Hepatocyte (in vitro differentiated cells): ENCODE results near the gene CDK7. TPM values are rescaled to one million over a fixed set of nuclear protein-coding genes. Genes with fewer than 3 reads are reported as not detected.

ENCODE experiments used
- DNase-seq: peaks from one replicate; pipeline ENCODE4 v3.0.0-alpha.2; 2016; ENCODE audit warnings: low spot score
- H2AFZ ChIP-seq: fragments of 200-600 bp; sonication (generic); 2 replicates; pipeline ENCODE4 v1.6.0; 2016; ENCODE audit warnings: antibody characterized with exemption, mild to moderate bottlenecking
- H3K27ac ChIP-seq: fragments of 200-600 bp; sonication (generic); 2 replicates; pipeline ENCODE4 v1.5.1; 2016; ENCODE audit warnings: mild to moderate bottlenecking
- H3K27me3 ChIP-seq: fragments of 200-600 bp; sonication (generic); 2 replicates; pipeline ENCODE4 v1.6.1; 2016
- H3K36me3 ChIP-seq: fragments of 200-600 bp; sonication (generic); replicated peaks from 2 replicates; pipeline ENCODE4 v1.5.1; 2016; ENCODE audit warnings: low read depth; ENCODE audit not compliant: insufficient read depth
- H3K4me1 ChIP-seq: fragments of 200-600 bp; sonication (generic); 2 replicates; pipeline ENCODE4 v1.5.1; 2016; ENCODE audit warnings: mild to moderate bottlenecking, moderate library complexity; ENCODE audit not compliant: insufficient read depth
- H3K4me2 ChIP-seq: fragments of 200-600 bp; sonication (generic); 2 replicates; pipeline ENCODE4 v1.6.0; 2016
- H3K4me3 ChIP-seq: fragments of 200-600 bp; sonication (generic); 2 replicates; pipeline ENCODE4 v1.5.1; 2016; ENCODE audit warnings: mild to moderate bottlenecking
- H3K79me2 ChIP-seq: fragments of 200-600 bp; sonication (generic); 2 replicates; pipeline ENCODE4 v1.6.0; 2017; ENCODE audit warnings: mild to moderate bottlenecking
- H3K9me2 ChIP-seq: fragments of 200-600 bp; sonication (generic); replicated peaks from 2 replicates; pipeline ENCODE4 v1.6.0; 2017; ENCODE audit warnings: mild to moderate bottlenecking; ENCODE audit not compliant: insufficient read depth
- H3K9me3 ChIP-seq: fragments of 200-600 bp; sonication (generic); 2 replicates; pipeline ENCODE4 v1.5.1; 2016; ENCODE audit warnings: low read depth, mild to moderate bottlenecking
- H4K20me1 ChIP-seq: fragments of 200-600 bp; sonication (generic); 2 replicates; pipeline ENCODE4 v1.6.0; 2016; ENCODE audit warnings: mild to moderate bottlenecking; ENCODE audit not compliant: insufficient read depth, poor library complexity, severe bottlenecking
- CTCF ChIP-seq: fragments of 200-600 bp; sonication (generic); IDR thresholded peaks from 2 replicates; pipeline ENCODE4 v1.5.1; 2016; ENCODE audit warnings: antibody characterized with exemption, mild to moderate bottlenecking; ENCODE audit not compliant: poor library complexity
- EZH2 ChIP-seq: fragments of 200-600 bp; sonication (generic); IDR thresholded peaks from 2 replicates; pipeline ENCODE4 v1.6.1; 2016; ENCODE audit warnings: antibody characterized with exemption, mild to moderate bottlenecking, borderline replicate concordance
- EZH2phosphoT487 ChIP-seq: fragments of 200-600 bp; sonication (generic); IDR thresholded peaks from one replicate; pipeline ENCODE4 v1.6.1; 2018; ENCODE audit warnings: antibody characterized with exemption, mild to moderate bottlenecking, low read depth, moderate library complexity; ENCODE audit not compliant: unreplicated experiment, severe bottlenecking
- WGBS: methylation state at CpG from one replicate; pipeline ENCODE4 v1.1.6; 2016; ENCODE audit warnings: low lambda C conversion rate; ENCODE audit errors: missing lambda C conversion rate; 5-methylcytosine and 5-hydroxymethylcytosine counted together
- polyA plus RNA-seq: library from polyadenylated mRNA; unstranded; fragments of >200 nt; fragmentation: Nextera tagmentation; extraction: Ambion mirVana; gene quantifications from 2 replicates; pipeline ENCODE4 v1.2.1, GENCODE V29; 2016
- total RNA-seq: library from RNA; depleted of rRNA; stranded (reverse); fragments of >200 nt; gene quantifications from 2 replicates; pipeline ENCODE4 v1.2.3, GENCODE V29; 2014

Gene CDK7
- total and polyA plus RNA-seq, 2 experiments from 2014 or later: 36.4 to 41.1 TPM

DNA sequence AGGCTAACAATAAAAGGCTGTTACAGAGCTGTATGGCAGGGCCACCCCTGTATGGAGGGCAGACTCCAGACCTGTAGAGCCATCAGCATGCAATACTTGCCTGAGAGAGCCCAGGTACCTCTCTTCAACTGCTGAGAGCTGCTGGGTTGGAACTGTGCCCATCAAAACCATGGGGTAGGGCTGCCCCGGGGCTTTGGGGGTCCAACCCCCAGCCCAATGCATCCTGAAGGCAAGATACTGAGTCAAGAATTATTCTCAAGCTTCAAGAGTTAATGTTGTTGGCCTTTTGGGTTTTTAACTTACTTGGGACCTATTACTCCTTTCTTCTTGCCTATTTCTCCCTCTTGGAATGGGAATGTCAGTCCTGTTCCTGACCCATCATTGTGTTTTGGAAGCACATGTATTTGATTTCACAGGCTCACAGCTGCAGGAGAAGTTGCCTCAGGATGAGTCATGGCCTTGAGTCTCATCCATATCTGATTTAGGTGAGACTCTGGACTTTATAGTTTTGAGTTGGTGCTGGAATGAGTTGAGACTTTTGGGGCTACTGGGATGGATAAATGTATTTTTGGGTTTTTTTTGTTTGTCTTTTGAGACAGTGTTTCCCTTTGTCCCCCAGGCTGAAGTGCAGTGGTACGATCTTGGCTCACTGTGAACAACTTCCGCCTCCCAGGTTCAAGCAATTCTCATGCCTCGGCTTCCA, 21.0 kb upstream of the CDK7 start:
- Histone ChIP-seq H3K27ac (no peak overlapping the region), H3K27me3 (no peaks in the 10 kb centered on the region), H3K9me3 (no peaks in the 10 kb centered on the region), H3K4me3 (no peak overlapping the region), H3K79me2 (peaks cover 5% of the 10 kb centered on the region), H4K20me1 (no peaks in the 10 kb centered on the region), H3K4me1 (peaks cover 1% of the 10 kb centered on the region), H2AFZ (no peak overlapping the region), H3K36me3 (no peaks in the 10 kb centered on the region), H3K9me2 (no peaks in the 10 kb centered on the region), H3K4me2 (no peak overlapping the region)
- no peak for TF ChIP-seq EZH2phosphoT487
- TF ChIP-seq EZH2: no peak
- no peak for TF ChIP-seq CTCF
- DNase-seq: peak; percentile 28
- 89% methylated on average over 4 of the region's 4 CpGs for WGBS

DNA sequence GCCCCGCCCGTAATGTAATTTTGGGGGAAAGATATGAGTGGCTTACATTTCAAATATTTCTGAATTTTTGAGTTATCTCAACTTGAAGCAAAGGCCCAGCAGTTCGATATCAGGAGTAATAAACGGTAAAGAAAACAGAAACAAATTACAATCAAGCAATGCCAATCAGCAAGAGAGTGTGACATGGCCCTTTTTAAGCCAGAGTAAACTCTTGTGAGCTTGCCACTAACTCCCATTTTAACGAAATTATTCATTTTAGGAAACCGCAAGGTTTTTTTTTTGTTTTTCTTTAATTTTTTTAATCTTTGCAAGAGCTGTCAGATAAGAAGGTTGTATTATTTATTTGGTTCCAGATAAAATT, 17.6 kb upstream of the CDK7 start:
- peak overlapping the region; percentile 70 for H3K4me2 ChIP-seq
- WGBS: 74% methylated on average over 6 of the region's 6 CpGs
- H3K27ac ChIP-seq: no peak overlapping the region
- H3K79me2 ChIP-seq: peaks cover 29% of the 10 kb centered on the region
- no peaks in the 10 kb centered on the region for H3K27me3 ChIP-seq
- H3K4me1 ChIP-seq: peaks cover 9% of the 10 kb centered on the region
- no peak for TF ChIP-seq EZH2phosphoT487
- no peak for TF ChIP-seq CTCF
- DNase-seq: no peak
- no peaks in the 10 kb centered on the region for H3K9me3 ChIP-seq
- H3K9me2 ChIP-seq: no peaks in the 10 kb centered on the region
- no peaks in the 10 kb centered on the region for H4K20me1 ChIP-seq
- peak overlapping the region; percentile 24 for H2AFZ ChIP-seq
- H3K4me3 ChIP-seq: peak overlapping the region; percentile 76
- H3K36me3 ChIP-seq: no peaks in the 10 kb centered on the region

DNA sequence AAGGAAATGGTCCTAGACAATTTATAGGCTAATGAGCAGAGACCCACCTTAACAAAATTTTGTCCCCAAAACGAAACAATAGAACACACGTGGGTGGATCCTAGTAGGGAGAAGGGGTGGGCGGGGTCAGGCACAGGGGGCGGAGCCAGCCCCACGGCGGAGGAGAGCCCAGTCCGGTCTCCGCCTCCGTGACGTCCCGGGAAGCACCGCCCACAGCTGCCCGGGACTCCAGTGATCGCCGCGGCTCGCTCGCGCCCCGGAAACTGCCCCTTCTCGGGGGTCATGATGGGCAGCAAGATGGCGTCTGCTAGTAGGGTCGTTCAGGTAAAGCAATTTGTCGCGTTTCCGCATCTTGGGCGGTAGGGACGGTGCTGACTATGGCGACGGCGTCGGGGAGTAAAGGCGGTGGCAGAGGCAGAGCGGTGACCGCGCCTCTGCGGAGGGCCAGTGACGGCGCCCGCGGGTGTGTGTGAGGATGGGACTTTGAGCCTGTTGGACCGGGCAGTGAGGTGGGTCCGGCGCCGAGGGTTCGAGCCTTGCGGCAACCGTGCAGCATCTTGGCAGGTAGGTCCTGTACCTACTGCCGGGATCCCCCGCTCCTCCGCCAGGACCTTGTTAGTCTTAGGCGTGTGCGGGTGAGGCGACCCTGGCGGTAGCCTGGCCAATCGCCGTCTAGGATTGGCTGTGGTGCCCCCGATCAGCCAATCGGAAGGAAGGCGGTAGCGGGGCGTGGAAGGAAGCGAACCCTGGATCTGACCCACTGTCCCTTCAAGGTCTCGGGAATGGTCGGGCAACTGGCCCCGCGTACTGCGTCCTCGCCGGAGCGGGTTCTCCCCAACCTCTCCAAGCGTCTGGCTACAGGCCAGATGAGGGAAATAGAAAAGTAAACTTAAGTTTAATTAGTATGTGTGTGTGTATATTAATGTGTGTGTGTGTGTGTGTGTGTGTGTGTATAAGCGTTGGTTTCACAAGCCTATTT, 16.8 kb upstream of the CDK7 start:
- TF ChIP-seq EZH2phosphoT487: no peak
- no peak for TF ChIP-seq EZH2
- TF ChIP-seq CTCF: no peak
- peaks cover 36% of the 10 kb centered on the region for H3K79me2 ChIP-seq
- peaks cover 9% of the 10 kb centered on the region for H3K4me1 ChIP-seq
- H2AFZ ChIP-seq: peak overlapping the region; percentile 90
- DNase-seq: peak; percentile 96
- H3K4me3 ChIP-seq: peak overlapping the region; percentile 76
- no peaks in the 10 kb centered on the region for H3K27me3 ChIP-seq
- no peaks in the 10 kb centered on the region for H3K36me3 ChIP-seq
- no peaks in the 10 kb centered on the region for H4K20me1 ChIP-seq
- under 1% methylated on average over 69 of the region's 73 CpGs for WGBS
- peak overlapping the region; percentile 70 for H3K4me2 ChIP-seq
- H3K27ac ChIP-seq: peak overlapping the region; percentile 94
- H3K9me2 ChIP-seq: no peaks in the 10 kb centered on the region
- no peaks in the 10 kb centered on the region for H3K9me3 ChIP-seq
